H7 (cell line): ENCODE measurements around the gene CENPA. TPM values are rescaled to one million over a fixed set of nuclear protein-coding genes. Genes with fewer than 3 reads are reported as not detected.
"Not testable (repeated sequence)": the region's sequence is repeated elsewhere in the genome, so short reads cannot be mapped to it uniquely, and the experiment has no call there.

Source experiments
- DNase-seq: peaks from one replicate; pipeline ENCODE4 v3.0.0; 2012
- H3K27me3 ChIP-seq: 2 replicates; pipeline ENCODE4 v1.6.0; 2011; ENCODE audit warnings: mild to moderate bottlenecking, low read length; ENCODE audit not compliant: control insufficient read depth, insufficient read depth
- H3K36me3 ChIP-seq: replicated peaks from 2 replicates; pipeline ENCODE4 v1.5.1; 2011; ENCODE audit warnings: low read length; ENCODE audit not compliant: control insufficient read depth, insufficient read depth
- H3K4me3 ChIP-seq: 2 replicates; pipeline ENCODE4 v1.5.1; 2011; ENCODE audit warnings: low read depth, mild to moderate bottlenecking, control low read depth, low read length, moderate library complexity; ENCODE audit not compliant: insufficient read depth
- total RNA-seq: library from RNA; depleted of rRNA; stranded (reverse); fragments of >200 nt; shearing (Covaris generic); gene quantifications from 2 replicates; pipeline ENCODE4 v1.2.3, GENCODE V29; 2014

The CENPA gene
- total RNA-seq, 1 experiment from 2014 or later = 34.0 TPM

GRCh38 chr2:26801328-26801727 is 15.5 kb downstream of the CENPA start:
- Histone ChIP-seq H3K27me3 (no peaks in the 10 kb centered on the region), H3K36me3 (peaks cover 5% of the 10 kb centered on the region), H3K4me3 (no peak overlapping the region)
- DNase-seq = no peak

GRCh38 chr2:26801796-26802195 is 15.9 kb downstream of the CENPA start:
- Histone ChIP-seq H3K36me3 (peaks cover 5% of the 10 kb centered on the region), H3K4me3 (no peak overlapping the region), H3K27me3 (no peaks in the 10 kb centered on the region)
- DNase-seq = no peak

GRCh38 chr2:26805241-26805676 is 19.4 kb downstream of the CENPA start:
- no peaks in the 10 kb centered on the region for H3K27me3 ChIP-seq
- no peak overlapping the region for H3K4me3 ChIP-seq
- no peak for DNase-seq
- no peaks in the 10 kb centered on the region; the same call in 1 of the 2 replicates for H3K36me3 ChIP-seq

- Histone ChIP-seq H3K36me3 (no peaks in the 10 kb centered on the region), H3K4me3 (no peak overlapping the region), H3K27me3 (no peaks in the 10 kb centered on the region)
- peak; percentile 38 for DNase-seq
Measured at GRCh38 chr2:26807788-26808460, 22.1 kb downstream of the CENPA start.

GRCh38 chr2:26809211-26809610 is 23.4 kb downstream of the CENPA start:
- no peaks in the 10 kb centered on the region for H3K36me3 ChIP-seq
- DNase-seq = no peak
- no peaks in the 10 kb centered on the region for H3K27me3 ChIP-seq
- H3K4me3 ChIP-seq = no peak overlapping the region

- Histone ChIP-seq H3K4me3 (no peak overlapping the region), H3K36me3 (no peaks in the 10 kb centered on the region)
- no peak for DNase-seq
Measured at GRCh38 chr2:26809876-26810577, 24.2 kb downstream of the CENPA start.

GRCh38 chr2:26811261-26811660 is 25.4 kb downstream of the CENPA start:
- no peak for DNase-seq
- H3K36me3 ChIP-seq = no peaks in the 10 kb centered on the region

More at GRCh38 chr2:26809876-26810577, 24.2 kb downstream of the CENPA start:
- H3K27me3 ChIP-seq = no peaks in the 10 kb centered on the region

GRCh38 chr2:26811791-26812694 is 26.2 kb downstream of the CENPA start:
- Histone ChIP-seq H3K4me3 (no peak overlapping the region), H3K36me3 (no peaks in the 10 kb centered on the region), H3K27me3 (no peaks in the 10 kb centered on the region)
- peak; percentile 33 for DNase-seq

More at GRCh38 chr2:26811261-26811660, 25.4 kb downstream of the CENPA start:
- no peaks in the 10 kb centered on the region for H3K27me3 ChIP-seq
- H3K4me3 ChIP-seq = no peak overlapping the region

GRCh38 chr2:26812731-26813130 is 26.9 kb downstream of the CENPA start:
- DNase-seq = no peak
- no peak overlapping the region for H3K4me3 ChIP-seq
- no peaks in the 10 kb centered on the region for H3K36me3 ChIP-seq
- H3K27me3 ChIP-seq = no peaks in the 10 kb centered on the region

GRCh38 chr2:26814072-26814765 is 28.4 kb downstream of the CENPA start:
- H3K36me3 ChIP-seq, H3K27me3 ChIP-seq, DNase-seq, H3K4me3 ChIP-seq: not testable (repeated sequence)

GRCh38 chr2:26816893-26817292 is 31.0 kb downstream of the CENPA start:
- Histone ChIP-seq H3K27me3 (no peaks in the 10 kb centered on the region), H3K36me3 (no peaks in the 10 kb centered on the region), H3K4me3 (no peak overlapping the region)
- peak; percentile 85 for DNase-seq

GRCh38 chr2:26818255-26818654 is 32.4 kb downstream of the CENPA start:
- Histone ChIP-seq H3K4me3 (no peak overlapping the region), H3K36me3 (no peaks in the 10 kb centered on the region), H3K27me3 (no peaks in the 10 kb centered on the region)
- DNase-seq = no peak

GRCh38 chr2:26818972-26819371 is 33.1 kb downstream of the CENPA start:
- no peak for DNase-seq
- no peaks in the 10 kb centered on the region for H3K27me3 ChIP-seq
- H3K4me3 ChIP-seq = no peak overlapping the region

GRCh38 chr2:26820932-26821331 is 35.1 kb downstream of the CENPA start:
- DNase-seq = no peak
- H3K36me3 ChIP-seq = no peaks in the 10 kb centered on the region

More at GRCh38 chr2:26818972-26819371, 33.1 kb downstream of the CENPA start:
- no peaks in the 10 kb centered on the region for H3K36me3 ChIP-seq

More at GRCh38 chr2:26820932-26821331, 35.1 kb downstream of the CENPA start:
- Histone ChIP-seq H3K4me3 (no peak overlapping the region), H3K27me3 (no peaks in the 10 kb centered on the region)
